ENCODE measurements around the gene SV2A. TPM values are rescaled to one million over a fixed set of nuclear protein-coding genes. Genes with fewer than 3 reads are reported as not detected.

Gene SV2A
- total RNA-seq, 1 donor from 2014 or later, result 1.7 TPM

- TF ChIP-seq CTCF (IDR thresholded peaks at IDR 0.05), result no peak
- Histone ChIP-seq H3K4me3 (no peak overlapping the region), H3K36me3 (peaks cover 43% of the 10 kb centered on the region), H3K27me3 (no peaks in the 10 kb centered on the region), H3K4me1 (peaks cover 18% of the 10 kb centered on the region), H3K9me3 (no peaks in the 10 kb centered on the region), H3K27ac (no peak overlapping the region)
- no peak for DNase-seq
- ATAC-seq, result no peak
- intact Hi-C loops (cut with DNase I), result no loop called here
These were observed 6.0 kb upstream of the SV2A start for GRCh38 chr1:149923626-149924025.

DNA sequence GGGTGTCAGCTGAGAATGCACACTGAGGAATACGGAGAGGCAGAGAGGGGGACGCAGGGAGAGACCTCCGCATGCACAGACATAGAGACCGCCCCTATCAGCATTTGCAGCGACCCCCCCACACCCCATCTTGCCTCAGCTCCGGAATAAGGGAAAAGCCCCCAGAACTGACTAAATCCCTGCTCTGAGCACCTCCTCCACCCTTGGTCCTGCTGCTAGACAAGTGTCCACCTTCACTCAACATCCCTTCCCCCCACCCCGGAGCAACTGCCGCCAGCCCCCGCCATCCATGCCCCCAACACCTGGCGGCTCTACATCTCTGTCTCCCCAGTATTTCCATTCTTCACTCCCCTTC lies 769 bp downstream of the SV2A start:
- no peaks in the 10 kb centered on the region for H3K36me3 ChIP-seq
- TF ChIP-seq CTCF (IDR thresholded peaks at IDR 0.05), result no peak
- ATAC-seq (no peak), DNase-seq (no peak)
- H3K4me3 ChIP-seq, result no peak overlapping the region
- intact Hi-C loops (cut with DNase I), result no loop called here
- no peaks in the 10 kb centered on the region for H3K9me3 ChIP-seq
- no peaks in the 10 kb centered on the region for H3K27me3 ChIP-seq
- H3K4me1 ChIP-seq, result peaks cover 14% of the 10 kb centered on the region
- no peak overlapping the region for H3K27ac ChIP-seq

DNA sequence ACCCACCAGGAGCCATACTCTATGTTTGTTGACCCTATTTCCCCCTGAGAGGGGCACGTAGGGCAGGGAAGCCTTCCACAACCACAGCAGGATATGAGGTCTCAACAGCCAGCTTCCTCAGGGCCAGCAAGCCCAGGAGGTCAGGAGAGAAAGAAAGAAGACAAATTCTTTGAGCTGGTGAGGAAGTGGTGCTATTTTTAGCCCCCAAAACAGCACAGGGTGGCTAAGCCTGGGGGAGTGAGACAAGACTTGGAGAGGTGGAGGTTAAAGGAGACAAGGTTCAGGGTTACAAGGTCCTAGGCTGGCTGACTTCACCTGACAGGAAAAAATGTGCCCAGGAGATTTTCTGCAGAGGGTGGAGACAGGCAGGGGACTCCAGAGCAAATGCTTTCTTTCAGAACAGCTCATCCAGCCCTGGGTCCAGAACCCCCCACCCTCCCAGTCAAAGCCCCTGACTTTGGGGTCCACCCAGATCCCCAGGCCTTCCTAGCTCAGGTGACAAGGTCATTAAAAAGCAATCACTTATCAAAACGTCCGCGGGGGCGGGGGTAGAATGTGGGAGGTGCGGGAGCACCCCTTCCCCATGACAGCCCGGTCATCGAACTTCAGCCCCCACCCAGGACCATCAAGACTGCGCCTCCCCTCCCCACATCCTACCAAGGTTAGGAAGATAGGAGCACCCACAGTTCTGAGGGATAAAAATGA lies 1.3 kb downstream of the SV2A start:
- Histone ChIP-seq H3K9me3 (no peaks in the 10 kb centered on the region), H3K27me3 (no peaks in the 10 kb centered on the region), H3K36me3 (no peaks in the 10 kb centered on the region), H3K27ac (no peak overlapping the region), H3K4me3 (no peak overlapping the region), H3K4me1 (peaks cover 14% of the 10 kb centered on the region)
- DNase-seq, result no peak
- intact Hi-C loops (cut with DNase I), result no loop called here
- ATAC-seq, result no peak
- TF ChIP-seq CTCF (IDR thresholded peaks at IDR 0.05), result no peak

- intact Hi-C loops (cut with DNase I), result no loop called here
- H3K27ac ChIP-seq, result no peak overlapping the region
- H3K9me3 ChIP-seq, result no peaks in the 10 kb centered on the region
- H3K4me1 ChIP-seq, result peaks cover 14% of the 10 kb centered on the region
- no peaks in the 10 kb centered on the region for H3K27me3 ChIP-seq
- no peak for DNase-seq
- H3K36me3 ChIP-seq, result no peaks in the 10 kb centered on the region
- no peak for ATAC-seq
- H3K4me3 ChIP-seq, result no peak overlapping the region
- TF ChIP-seq CTCF (IDR thresholded peaks at IDR 0.05), result no peak
These were observed 2.0 kb downstream of the SV2A start for GRCh38 chr1:149915429-149916192.

DNA sequence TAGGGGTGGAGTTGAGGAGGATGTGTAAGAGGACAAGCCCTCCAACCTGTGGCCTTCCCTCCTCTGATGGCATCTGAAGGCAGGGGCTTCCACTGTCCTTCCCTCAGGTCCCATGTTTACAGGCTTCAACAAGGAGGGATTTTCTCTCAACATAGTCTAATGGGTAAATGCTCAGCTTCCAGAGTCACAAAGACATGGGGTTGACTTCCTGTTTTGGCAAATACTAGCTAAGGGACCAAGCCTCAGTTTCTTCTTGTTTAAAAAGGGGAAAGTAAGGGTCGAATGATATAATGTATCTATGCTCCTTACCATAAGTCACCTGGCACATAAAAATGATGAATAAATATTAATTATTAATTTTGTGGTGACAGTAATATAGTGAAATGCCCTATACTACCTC lies 3.1 kb downstream of the SV2A start:
- intact Hi-C loops (cut with DNase I), result no loop called here
- H3K4me3 ChIP-seq, result no peak overlapping the region
- no peak overlapping the region for H3K27ac ChIP-seq
- no peak for TF ChIP-seq CTCF (IDR thresholded peaks at IDR 0.05)
- DNase-seq (no peak), ATAC-seq (no peak)
- H3K27me3 ChIP-seq, result no peaks in the 10 kb centered on the region
- H3K36me3 ChIP-seq, result no peaks in the 10 kb centered on the region
- H3K4me1 ChIP-seq, result peaks cover 14% of the 10 kb centered on the region
- H3K9me3 ChIP-seq, result no peaks in the 10 kb centered on the region
